ENCODE results near the gene BLOC1S4. TPM values are rescaled to one million over a fixed set of nuclear protein-coding genes. Genes with fewer than 3 reads are reported as not detected.

Gene BLOC1S4
- total and polyA plus RNA-seq, 7 experiments from 2014 or later = 18.7 to 80.3 (median 44.5) TPM

DNA sequence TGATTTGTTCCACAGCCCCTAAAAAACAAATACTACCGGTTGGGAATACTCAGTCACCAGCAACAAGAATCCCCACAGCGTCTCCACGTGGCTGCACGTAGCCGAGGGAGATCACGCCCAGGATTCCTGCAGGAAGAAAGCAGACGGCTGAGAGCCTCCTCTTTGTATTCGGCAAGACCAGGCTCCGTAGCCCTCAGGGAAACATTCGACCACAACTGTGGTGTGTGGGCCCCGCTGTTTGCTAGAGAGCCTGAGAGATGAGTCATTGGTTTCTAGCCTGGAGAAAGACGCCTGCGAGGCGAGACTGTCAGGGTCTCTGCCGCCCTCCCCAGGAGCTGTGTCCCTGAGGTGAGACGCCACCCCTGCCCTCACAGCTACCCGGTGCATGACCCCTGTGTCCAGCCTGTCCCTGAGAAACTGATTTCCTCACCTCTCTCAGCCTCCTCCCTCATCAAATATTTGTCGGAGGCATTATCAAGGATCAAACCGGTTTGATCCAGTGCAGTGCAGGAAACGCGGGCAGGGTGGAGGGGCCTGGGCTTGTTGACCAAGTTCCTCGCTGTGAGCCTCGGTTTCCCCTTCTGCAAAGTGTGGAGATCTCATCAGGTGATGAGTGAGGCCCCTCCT lies 27.0 kb upstream of the BLOC1S4 start:
- Mint-ChIP-seq H3K27ac (peak overlapping the region; percentile 93 to 99 (median 96)), H3K9me3 (peaks cover 0 to 2% (median 0%) of the 10 kb centered on the region in 11 donors), H3K4me1 (peaks cover 38 to 82% (median 64%) of the 10 kb centered on the region in 7 donors), H3K27me3 (no peaks in the 10 kb centered on the region), H3K4me3 (peak overlapping the region in 9 of 10 donors; percentile 16 to 92 (median 66)), H3K36me3 (peaks cover 0 to 26% (median 0%) of the 10 kb centered on the region in 5 donors)
- no peaks in the 10 kb centered on the region for H3K27me3 ChIP-seq (ENCODE audit: control insufficient read depth in 2 of 2, insufficient read depth in 2 of 2, low read length in 2 of 2)
- H3K27ac ChIP-seq (ENCODE audit: low read depth, low read length) = peak overlapping the region; percentile 61
- no peaks in the 10 kb centered on the region for H3K9me3 ChIP-seq (ENCODE audit: control insufficient read depth in 2 of 3, low read length in 3 of 3)
- DNase-seq (peak in 3 of 9 donors; percentile 18 to 79 (median 62)), ATAC-seq (peak; percentile 79)
- peak overlapping the region; percentile 43 for H3K4me3 ChIP-seq (ENCODE audit: low read length)
- no peaks in the 10 kb centered on the region for H3K36me3 ChIP-seq (ENCODE audit: control insufficient read depth in 2 of 3, insufficient read depth in 3 of 3, low read length in 3 of 3)
- ChIA-PET POLR2A (interaction anchor here (0.5 to 19.4 kb wide), 9 partner anchors 7 to 253 kb away, joined by 3 to 552 read pairs (median 12); partner anchors contain the start of genes BLOC1S4, MRFAP1 and MRFAP1L1), CTCF (interaction anchor here (0.6 to 5.5 kb wide), 4 partner anchors 12 to 49 kb away, joined by 4 to 61 read pairs (median 17); partner anchors contain the start of gene MRFAP1)
- H3K4me1 ChIP-seq (ENCODE audit: control insufficient read depth in 2 of 2, insufficient read depth in 2 of 2, low read length in 2 of 2) = peaks cover 53 to 66% of the 10 kb centered on the region in 2 donors
- intact Hi-C loops (cut with micrococcal nuclease) = loop anchor here (1.0 kb wide), 5 partner anchors 7 to 49 kb away; partner anchors contain the start of genes BLOC1S4 (in 1 of the 2), MRFAP1 (in 1 of the 2) and MRFAP1L1 (in 1 of the 2)

- H3K4me1 ChIP-seq (ENCODE audit: control insufficient read depth in 2 of 2, insufficient read depth in 2 of 2, low read length in 2 of 2) = peaks cover 59 to 72% of the 10 kb centered on the region in 2 donors
- H3K4me3 ChIP-seq (ENCODE audit: low read length) = peak overlapping the region; percentile 43
- peak overlapping the region; percentile 93 to 99 (median 96) for H3K27ac Mint-ChIP-seq
- H3K9me3 ChIP-seq (ENCODE audit: control insufficient read depth in 2 of 3, low read length in 3 of 3) = no peaks in the 10 kb centered on the region
- H3K9me3 Mint-ChIP-seq = peaks cover 0 to 2% (median 0%) of the 10 kb centered on the region in 11 donors
- ChIA-PET POLR2A (interaction anchor here (0.9 to 19.4 kb wide), 8 partner anchors 9 to 252 kb away, joined by 3 to 552 read pairs (median 12); partner anchors contain the start of genes BLOC1S4, MRFAP1 and MRFAP1L1), CTCF (interaction anchor here (0.5 to 5.5 kb wide), 8 partner anchors 12 to 226 kb away, joined by 3 to 61 read pairs (median 5); partner anchors contain the start of genes BLOC1S4 and MRFAP1)
- H3K4me1 Mint-ChIP-seq = peaks cover 39 to 87% (median 69%) of the 10 kb centered on the region in 7 donors
- peak overlapping the region in 9 of 10 donors; percentile 34 to 92 (median 77) for H3K4me3 Mint-ChIP-seq
- H3K36me3 Mint-ChIP-seq = peaks cover 0 to 26% (median 0%) of the 10 kb centered on the region in 5 donors
- no peaks in the 10 kb centered on the region for H3K36me3 ChIP-seq (ENCODE audit: control insufficient read depth in 2 of 3, insufficient read depth in 3 of 3, low read length in 3 of 3)
- no peaks in the 10 kb centered on the region for H3K27me3 ChIP-seq (ENCODE audit: control insufficient read depth in 2 of 2, insufficient read depth in 2 of 2, low read length in 2 of 2)
- no peak for ATAC-seq
- intact Hi-C loops (cut with micrococcal nuclease) = loop anchor here (1.0 kb wide), 4 partner anchors 15 to 49 kb away; partner anchors contain the start of genes BLOC1S4 (in 1 of the 2), MRFAP1 (in 1 of the 2) and MRFAP1L1 (in 1 of the 2)
- no peak for DNase-seq
- H3K27ac ChIP-seq (ENCODE audit: low read depth, low read length) = peak overlapping the region; percentile 65
- H3K27me3 Mint-ChIP-seq = no peaks in the 10 kb centered on the region
Measured at GRCh38 chr4:6689506-6689960, 26.4 kb upstream of the BLOC1S4 start.

- CTCF ChIA-PET = interaction anchor here (1.5 kb wide), 1 partner anchor 17 kb away, joined by 8 read pairs; no protein-coding TSS in a partner anchor
- Histone ChIP-seq H3K9me3 (ENCODE audit: control insufficient read depth in 2 of 3, low read length in 3 of 3) (no peaks in the 10 kb centered on the region), H3K27ac (ENCODE audit: low read depth, low read length) (no peak overlapping the region), H3K27me3 (ENCODE audit: control insufficient read depth in 2 of 2, insufficient read depth in 2 of 2, low read length in 2 of 2) (no peaks in the 10 kb centered on the region), H3K36me3 (ENCODE audit: control insufficient read depth in 2 of 3, insufficient read depth in 3 of 3, low read length in 3 of 3) (no peaks in the 10 kb centered on the region), H3K4me1 (ENCODE audit: control insufficient read depth in 2 of 2, insufficient read depth in 2 of 2, low read length in 2 of 2) (peaks cover 87 to 90% of the 10 kb centered on the region in 2 donors), H3K4me3 (ENCODE audit: low read length) (no peak overlapping the region)
- H3K9me3 Mint-ChIP-seq = peaks cover 0 to 2% (median 0%) of the 10 kb centered on the region in 11 donors
- POLR2A ChIA-PET = interaction anchor here (0.5 to 19.4 kb wide), 4 partner anchors 17 to 376 kb away, joined by 3 to 552 read pairs (median 204); partner anchors contain the start of genes BLOC1S4, GRPEL1 and MRFAP1L1
- DNase-seq = no peak
- H3K4me1 Mint-ChIP-seq = peaks cover 63 to 94% (median 92%) of the 10 kb centered on the region in 7 donors
- H3K4me3 Mint-ChIP-seq = peak overlapping the region in 5 of 10 donors; percentile 6 to 73 (median 28)
- ATAC-seq = no peak
- intact Hi-C loops (cut with micrococcal nuclease) = no loop called here
- H3K27ac Mint-ChIP-seq = peak overlapping the region in 8 of 9 donors; percentile 80 to 99 (median 94)
- H3K36me3 Mint-ChIP-seq = peaks cover 0 to 22% (median 0%) of the 10 kb centered on the region in 5 donors
- no peaks in the 10 kb centered on the region for H3K27me3 Mint-ChIP-seq
Measured at GRCh38 chr4:6692379-6692778, 23.6 kb upstream of the BLOC1S4 start.

DNA sequence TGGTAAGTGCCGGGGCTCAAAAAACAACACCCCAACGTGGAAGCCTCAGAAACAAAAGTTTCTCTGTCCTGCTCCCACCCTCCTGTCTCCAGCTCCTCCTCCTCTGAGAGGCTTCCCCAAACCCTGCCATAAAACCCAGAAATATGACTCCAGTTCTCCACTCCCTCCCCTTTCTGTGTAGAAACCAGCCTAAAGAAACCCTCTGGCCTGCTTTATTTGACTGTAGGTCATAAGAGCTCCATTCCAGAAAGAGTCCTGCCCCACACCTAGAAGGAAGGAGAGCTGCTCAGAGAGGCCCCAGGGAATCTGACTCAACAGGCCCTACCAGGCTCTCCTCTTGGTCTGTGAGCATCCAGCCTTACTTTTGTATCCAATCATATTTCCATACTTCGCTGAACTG lies 23.2 kb upstream of the BLOC1S4 start:
- no peaks in the 10 kb centered on the region for H3K27me3 ChIP-seq (ENCODE audit: control insufficient read depth in 2 of 2, insufficient read depth in 2 of 2, low read length in 2 of 2)
- no peak for DNase-seq
- POLR2A ChIA-PET = interaction anchor here (0.5 to 19.4 kb wide), 5 partner anchors 12 to 375 kb away, joined by 3 to 552 read pairs (median 5); partner anchors contain the start of genes BLOC1S4, GRPEL1 and MRFAP1L1
- peaks cover 0 to 19% (median 0%) of the 10 kb centered on the region in 5 donors for H3K36me3 Mint-ChIP-seq
- peak overlapping the region; percentile 80 to 99 (median 91) for H3K27ac Mint-ChIP-seq
- H3K4me3 ChIP-seq (ENCODE audit: low read length) = no peak overlapping the region
- peaks cover 0 to 2% (median 0%) of the 10 kb centered on the region in 11 donors for H3K9me3 Mint-ChIP-seq
- peak overlapping the region in 6 of 10 donors; percentile 28 to 73 (median 56) for H3K4me3 Mint-ChIP-seq
- H3K4me1 ChIP-seq (ENCODE audit: control insufficient read depth in 2 of 2, insufficient read depth in 2 of 2, low read length in 2 of 2) = peaks cover 88 to 93% of the 10 kb centered on the region in 2 donors
- H3K27ac ChIP-seq (ENCODE audit: low read depth, low read length) = no peak overlapping the region
- no peaks in the 10 kb centered on the region for H3K27me3 Mint-ChIP-seq
- no peaks in the 10 kb centered on the region for H3K36me3 ChIP-seq (ENCODE audit: control insufficient read depth in 2 of 3, insufficient read depth in 3 of 3, low read length in 3 of 3)
- peaks cover 63 to 91% (median 88%) of the 10 kb centered on the region in 7 donors for H3K4me1 Mint-ChIP-seq
- no peaks in the 10 kb centered on the region for H3K9me3 ChIP-seq (ENCODE audit: control insufficient read depth in 2 of 3, low read length in 3 of 3)
- CTCF ChIA-PET = interaction anchor here (1.1 to 1.5 kb wide), 2 partner anchors 8 to 18 kb away, joined by 3 to 8 read pairs; no protein-coding TSS in a partner anchor
- intact Hi-C loops (cut with micrococcal nuclease) = no loop called here
- ATAC-seq = no peak

- H3K27me3 ChIP-seq (ENCODE audit: control insufficient read depth in 2 of 2, insufficient read depth in 2 of 2, low read length in 2 of 2) = no peaks in the 10 kb centered on the region
- ChIA-PET POLR2A (interaction anchor here (0.7 to 19.4 kb wide), 7 partner anchors 10 to 374 kb away, joined by 3 to 552 read pairs (median 17); partner anchors contain the start of genes BLOC1S4, GRPEL1, MRFAP1 and MRFAP1L1), CTCF (interaction anchor here (0.9 to 3.2 kb wide), 4 partner anchors 8 to 19 kb away, joined by 3 to 50 read pairs (median 6); a partner anchor contains a TSS)
- H3K27ac ChIP-seq (ENCODE audit: low read depth, low read length) = peak within 1 kb of the TSS; percentile 34
- H3K4me1 Mint-ChIP-seq = peaks cover 70 to 91% (median 86%) of the 10 kb centered on the region in 7 donors
- peak within 1 kb of the TSS; percentile 44 to 82 (median 73) for H3K4me3 Mint-ChIP-seq
- peak within 1 kb of the TSS; percentile 16 for H3K4me3 ChIP-seq (ENCODE audit: low read length)
- peaks cover 93% of the 10 kb centered on the region in 2 donors for H3K4me1 ChIP-seq (ENCODE audit: control insufficient read depth in 2 of 2, insufficient read depth in 2 of 2, low read length in 2 of 2)
- ATAC-seq (no peak), DNase-seq (no peak)
- peak within 1 kb of the TSS; percentile 93 to 99 (median 97) for H3K27ac Mint-ChIP-seq
- H3K36me3 ChIP-seq (ENCODE audit: control insufficient read depth in 2 of 3, insufficient read depth in 3 of 3, low read length in 3 of 3) = no peaks in the 10 kb centered on the region
- H3K36me3 Mint-ChIP-seq = peaks cover 0 to 21% (median 0%) of the 10 kb centered on the region in 5 donors
- H3K9me3 Mint-ChIP-seq = peaks cover 0 to 2% (median 0%) of the 10 kb centered on the region in 11 donors
- H3K9me3 ChIP-seq (ENCODE audit: control insufficient read depth in 2 of 3, low read length in 3 of 3) = no peaks in the 10 kb centered on the region
- intact Hi-C loops (cut with micrococcal nuclease) = no loop called here
- no peaks in the 10 kb centered on the region for H3K27me3 Mint-ChIP-seq
Measured at GRCh38 chr4:6693231-6694176, 22.5 kb upstream of the BLOC1S4 start, which contains the start of gene S100P. Gene S100P (plus strand): TSS chr4:6693878. CDS start chr4:6693933, 55 bp downstream.

All from naive thymus-derived CD4-positive, alpha-beta T cell (primary cell).